ENCODE data around the gene ACOT7. TPM values are rescaled to one million over a fixed set of nuclear protein-coding genes. Genes with fewer than 3 reads are reported as not detected.

Gene ACOT7
- total and polyA plus RNA-seq, 2 of the 13 experiments (the other 11 are each of a cell fraction or from before 2014, with no cell fraction given), result 33.0 to 55.8 TPM

DNA sequence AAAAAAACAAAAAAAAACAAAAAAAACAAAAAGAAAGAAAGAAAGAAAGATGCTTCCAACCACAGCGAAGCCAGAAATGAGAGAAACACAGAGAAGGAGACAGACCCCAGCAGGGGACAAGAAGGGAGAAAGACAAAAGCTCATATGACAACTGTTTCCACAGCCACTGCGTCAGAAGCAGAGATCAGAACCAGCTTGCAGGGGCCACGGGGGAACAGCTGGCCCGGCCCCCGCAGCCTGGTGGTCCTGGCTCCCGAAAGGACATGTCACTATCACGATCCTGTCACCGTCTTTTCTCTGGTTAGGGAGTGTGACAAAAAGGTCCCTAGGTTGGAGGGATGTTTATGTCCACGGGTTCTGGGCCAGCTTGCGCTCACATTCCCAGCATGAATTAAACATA, 60.7 kb downstream of the ACOT7 start:
- FAIRE-seq (no peak), DNase-seq (ENCODE audit: low spot score) (no peak), ATAC-seq (no peak)
- Histone ChIP-seq H3K4me3 (replicated peaks in 1 of 3; ENCODE audit: insufficient read depth in 1 of 3, low read depth in 2 of 3, low read length in 3 of 3) (no peak overlapping the region), H3K4me2 (ENCODE audit: low read depth, low read length) (no peak overlapping the region), H3K27ac (ENCODE audit: extremely low read length, insufficient read depth, low read length) (no peak overlapping the region), H3K36me3 (replicated peaks in 1 of 2; ENCODE audit: control insufficient read depth in 1 of 2, insufficient read depth in 2 of 2, low read length in 2 of 2) (peaks cover 4 to 11% of the 10 kb centered on the region in 2 experiments; a peak in 2 of 5 replicates), H3K79me2 (ENCODE audit: insufficient read depth, low read length) (no peaks in the 10 kb centered on the region), H3K9me3 (ENCODE audit: low read length) (no peaks in the 10 kb centered on the region), H4K20me1 (ENCODE audit: insufficient read depth, low read length) (0 out of 2 replicates have a peak, but pooled peaks cover 3% of the 10 kb centered on the region), H3K9ac (ENCODE audit: insufficient read depth, low read depth, low read length) (no peak overlapping the region), H3K27me3 (ENCODE audit: control insufficient read depth in 1 of 2, insufficient read depth in 2 of 2, low read length in 2 of 2) (no peaks in the 10 kb centered on the region), H3K4me1 (ENCODE audit: insufficient read depth, low read length) (no peaks in the 10 kb centered on the region), H2AFZ (ENCODE audit: low read length) (no peak overlapping the region)
- BruUV-seq (replicated peaks), result no TSS peak
- ChIA-PET CTCF (ENCODE audit: low intra/inter-chr PET ratio, low total read pairs) (no interaction called here), POLR2A (no interaction called here)
- TF ChIP-seq GABPB1 (CRISPR knock-in tag; IDR thresholded peaks at IDR 0.05), result no peak
- no peak for TF ChIP-seq ZSCAN9 (CRISPR knock-in tag; IDR thresholded peaks at IDR 0.05; ENCODE audit: borderline replicate concordance)
- no peak for TF ChIP-seq HHEX (CRISPR knock-in tag; IDR thresholded peaks at IDR 0.05)
- TF ChIP-seq DRAP1 (CRISPR knock-in tag; IDR thresholded peaks at IDR 0.05), result no peak
- TF ChIP-seq ZNF205 (CRISPR knock-in tag; IDR thresholded peaks at IDR 0.05), result no peak
- TF ChIP-seq SAFB2 (CRISPR knock-in tag; IDR thresholded peaks at IDR 0.05; ENCODE audit: borderline replicate concordance, low read depth), result no peak
- no peak for TF ChIP-seq KMT2A (CRISPR knock-in tag; IDR thresholded peaks at IDR 0.05)
- TF ChIP-seq MXI1 (IDR thresholded peaks at IDR 0.05; ENCODE audit: borderline replicate concordance, low read depth, low read length), result no peak
- intact Hi-C loops (cut with micrococcal nuclease; ENCODE audit: unreplicated experiment), result no loop called here
- WGBS (ENCODE audit: low lambda C conversion rate), result 97% methylated on average over 10 of the region's 10 CpGs
- in situ Hi-C loops (cut with HindIII; ENCODE audit: extremely low pct_ligation_motif_present, low pct_unique_long_range_greater_than_20kb), result no loop called here

GRCh38 chr1:6331543-6332273, 61.9 kb downstream of the ACOT7 start:
- no peak for DNase-seq (ENCODE audit: low spot score)
- Histone ChIP-seq H3K79me2 (ENCODE audit: insufficient read depth, low read length) (no peaks in the 10 kb centered on the region), H2AFZ (ENCODE audit: low read length) (no peak overlapping the region), H3K9ac (ENCODE audit: insufficient read depth, low read depth, low read length) (no peak overlapping the region), H3K9me3 (ENCODE audit: low read length) (no peaks in the 10 kb centered on the region), H3K4me1 (ENCODE audit: insufficient read depth, low read length) (no peaks in the 10 kb centered on the region), H3K4me2 (ENCODE audit: low read depth, low read length) (no peak overlapping the region), H3K4me3 (replicated peaks in 1 of 3; ENCODE audit: insufficient read depth in 1 of 3, low read depth in 2 of 3, low read length in 3 of 3) (no peak overlapping the region), H3K27ac (ENCODE audit: extremely low read length, insufficient read depth, low read length) (no peak overlapping the region), H4K20me1 (ENCODE audit: insufficient read depth, low read length) (0 out of 2 replicates have a peak, but pooled peaks cover 3% of the 10 kb centered on the region), H3K27me3 (ENCODE audit: control insufficient read depth in 1 of 2, insufficient read depth in 2 of 2, low read length in 2 of 2) (no peaks in the 10 kb centered on the region), H3K36me3 (replicated peaks in 1 of 2; ENCODE audit: control insufficient read depth in 1 of 2, insufficient read depth in 2 of 2, low read length in 2 of 2) (peaks cover 4 to 8% of the 10 kb centered on the region in 2 experiments; a peak in 2 of 5 replicates)
- no peak for ATAC-seq
- WGBS (ENCODE audit: low lambda C conversion rate), result 93% methylated on average over 16 of the region's 18 CpGs
- ChIA-PET POLR2A (no interaction called here), CTCF (ENCODE audit: low intra/inter-chr PET ratio, low total read pairs) (no interaction called here)
- FAIRE-seq, result no peak
- intact Hi-C loops (cut with micrococcal nuclease; ENCODE audit: unreplicated experiment) (no loop called here), in situ Hi-C loops (cut with HindIII; ENCODE audit: extremely low pct_ligation_motif_present, low pct_unique_long_range_greater_than_20kb) (no loop called here)
- TF ChIP-seq ZNF790 (CRISPR knock-in tag; IDR thresholded peaks at IDR 0.05; ENCODE audit: borderline replicate concordance) (no peak), KIAA2018 (CRISPR knock-in tag; IDR thresholded peaks at IDR 0.05; ENCODE audit: borderline replicate concordance) (no peak), ISX (CRISPR knock-in tag; conservative IDR thresholded peaks at IDR 0.05) (no peak)
- BruUV-seq (replicated peaks), result no TSS peak

Data from HepG2 (cell line).